ENCODE results near the gene CIZ1.

CIZ1 gene

DNA sequence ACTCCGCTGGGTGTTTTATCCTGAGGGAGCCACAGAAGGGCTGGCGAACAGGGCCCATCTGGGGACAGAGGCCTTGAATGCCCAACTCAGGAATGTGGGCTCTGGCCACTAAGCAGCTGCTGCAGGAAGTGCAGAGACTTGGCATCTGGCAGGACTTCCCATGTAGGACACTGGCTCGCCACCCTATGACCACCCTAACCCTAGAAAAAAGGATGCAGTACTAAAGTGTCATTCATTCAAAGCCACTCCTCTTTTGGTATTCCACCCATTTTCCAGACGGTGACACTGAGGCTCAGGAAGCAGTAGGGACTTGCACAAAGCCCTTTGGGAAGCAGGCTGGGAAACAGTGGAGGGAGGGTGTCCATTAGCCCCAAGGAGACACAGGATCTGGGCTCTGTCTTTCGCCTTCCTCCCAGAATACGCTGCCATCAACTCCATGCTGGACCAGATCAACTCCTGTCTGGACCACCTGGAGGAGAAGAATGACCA is 28.3 kb downstream of the CIZ1 start:
- no peak for DNase-seq (ENCODE audit: low read depth)

DNA sequence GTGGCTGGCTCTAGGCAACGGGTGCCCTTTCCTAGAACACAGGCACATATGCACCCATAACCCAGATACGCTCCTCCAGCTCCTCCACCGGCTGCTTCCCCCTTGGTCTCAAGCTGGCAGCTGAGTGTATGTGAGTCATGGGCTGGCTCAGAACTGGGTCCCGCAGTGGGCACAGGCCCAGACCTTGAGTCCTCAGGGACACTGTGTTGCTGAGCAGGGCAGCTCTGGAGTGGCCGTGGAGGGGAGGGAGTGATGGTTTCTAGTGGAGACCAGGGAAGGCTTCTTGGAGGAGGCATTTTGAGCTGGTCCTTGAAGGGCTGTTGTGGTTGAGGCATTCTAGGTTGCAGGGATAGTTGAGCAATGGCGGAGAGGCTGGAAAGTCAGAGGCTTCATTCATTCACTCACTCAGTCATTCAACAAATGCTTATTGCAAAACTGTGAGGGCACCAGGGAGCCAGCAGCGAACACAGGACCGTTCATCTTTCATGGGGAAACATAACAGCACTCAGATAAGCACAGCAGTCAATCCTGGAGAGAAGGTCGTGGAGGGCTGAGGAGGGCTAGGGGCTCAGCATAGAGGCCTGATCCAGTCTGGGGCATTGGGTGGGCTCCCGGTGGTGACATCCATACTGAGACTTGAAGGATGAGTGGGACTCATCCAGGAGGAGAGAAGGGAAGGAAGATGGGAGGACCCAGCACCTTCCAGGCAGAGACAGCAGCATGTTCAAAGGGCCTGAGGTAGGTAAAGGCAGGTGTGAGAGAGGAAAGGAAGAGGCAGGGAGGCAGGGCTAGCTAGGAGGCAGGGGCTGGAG is 29.0 kb downstream of the CIZ1 start:
- DNase-seq (ENCODE audit: low read depth): no peak

DNA sequence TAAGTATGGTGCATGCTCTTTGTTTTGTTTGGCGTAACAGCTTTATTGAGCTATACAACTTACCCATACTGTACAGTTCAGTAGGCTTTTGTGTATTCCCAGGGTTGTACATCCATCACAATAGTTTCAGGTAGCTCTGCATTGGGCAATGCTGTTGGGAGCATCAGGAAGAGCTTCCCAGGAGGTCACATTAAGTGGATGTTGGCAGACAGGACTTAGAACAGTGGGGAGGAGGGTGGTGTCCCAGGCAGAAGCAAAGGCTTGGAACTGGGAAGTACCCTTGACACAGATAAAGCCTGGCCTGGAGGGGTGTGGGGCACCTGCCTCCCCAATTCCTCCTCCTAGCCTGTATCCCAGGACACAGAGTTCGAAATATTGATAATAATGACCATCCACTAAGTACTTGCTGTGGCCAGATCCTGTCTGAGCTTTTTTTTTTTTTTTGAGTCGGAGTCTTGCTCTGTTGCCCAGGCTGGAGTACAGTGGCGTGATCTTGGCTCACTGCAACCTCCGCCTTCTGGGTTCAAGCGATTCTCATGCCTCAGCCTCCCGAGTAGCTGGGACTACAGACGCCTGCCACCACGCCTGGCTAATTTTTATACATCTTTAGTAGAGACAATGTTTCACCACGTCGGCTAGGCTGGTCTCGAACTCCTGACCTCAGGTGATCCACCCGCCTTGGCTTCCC is 30.0 kb downstream of the CIZ1 start:
- DNase-seq (ENCODE audit: low read depth): no peak

DNA sequence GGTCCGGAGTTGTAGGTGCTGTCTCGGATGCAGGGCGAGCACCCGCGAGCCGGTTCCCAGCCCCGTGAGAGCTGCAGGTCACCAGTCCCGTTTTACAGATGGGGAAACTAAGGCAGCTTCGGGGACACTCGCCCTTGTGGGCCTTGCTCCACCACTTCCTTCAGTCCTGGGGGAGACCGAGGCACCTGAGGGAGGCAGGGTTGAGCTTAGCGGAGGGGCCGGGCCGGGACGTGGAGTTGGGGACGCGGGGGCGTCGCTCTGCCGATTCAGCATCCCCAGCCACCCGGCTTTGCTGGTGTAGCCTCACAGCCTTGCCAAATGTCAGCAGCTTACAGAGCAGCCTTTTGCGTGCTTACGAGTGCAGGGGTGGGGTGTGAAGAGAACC is 30.8 kb downstream of the CIZ1 start:
- no peak for DNase-seq (ENCODE audit: low read depth)

DNA sequence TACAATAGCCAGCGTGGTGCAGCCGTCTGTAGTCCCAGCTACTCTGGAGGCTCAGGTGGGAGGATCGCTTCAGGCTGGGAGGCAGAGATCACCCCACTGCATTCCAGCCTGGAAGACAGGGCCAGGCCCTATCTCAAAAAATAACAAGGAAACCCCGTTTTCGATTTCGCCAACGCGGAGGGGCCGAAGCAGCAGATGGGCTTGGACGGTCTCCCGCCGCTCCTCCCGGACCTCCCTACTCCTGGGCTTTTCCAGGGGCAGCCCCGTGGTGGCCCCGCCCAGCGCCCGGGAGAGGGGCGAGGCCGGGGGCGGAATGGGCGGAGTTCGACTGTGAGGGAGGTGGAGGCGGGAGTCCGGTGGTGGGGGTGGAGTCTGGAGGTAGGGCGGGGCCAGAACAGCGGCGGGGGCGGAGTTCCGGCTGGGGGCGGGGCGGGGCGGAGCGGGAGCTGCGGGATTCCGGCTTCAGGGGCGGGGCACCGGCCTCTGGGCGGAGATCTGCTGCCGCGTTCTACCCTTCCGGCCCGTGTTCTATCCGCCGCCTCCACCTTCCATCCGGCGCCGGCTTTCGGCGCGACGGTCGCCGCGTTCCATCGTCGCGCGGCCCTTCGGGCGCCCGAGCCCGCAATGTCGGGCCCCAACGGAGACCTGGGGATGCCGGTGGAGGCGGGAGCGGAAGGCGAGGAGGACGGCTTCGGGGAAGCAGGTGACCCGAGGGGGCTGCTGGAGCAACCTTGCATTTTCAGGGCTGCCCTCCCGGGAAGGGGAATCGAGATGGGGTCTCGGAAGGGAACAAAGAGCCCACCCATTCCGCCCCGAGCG is 31.4 kb downstream of the CIZ1 start, which contains the start of gene BBLN:
Gene BBLN, plus strand, starts transcription at position 482 of the 819 bp plus-strand sequence. Its CDS starts 143 bp downstream, at position 625.
- peak; percentile 87 for DNase-seq (ENCODE audit: low read depth)

DNA sequence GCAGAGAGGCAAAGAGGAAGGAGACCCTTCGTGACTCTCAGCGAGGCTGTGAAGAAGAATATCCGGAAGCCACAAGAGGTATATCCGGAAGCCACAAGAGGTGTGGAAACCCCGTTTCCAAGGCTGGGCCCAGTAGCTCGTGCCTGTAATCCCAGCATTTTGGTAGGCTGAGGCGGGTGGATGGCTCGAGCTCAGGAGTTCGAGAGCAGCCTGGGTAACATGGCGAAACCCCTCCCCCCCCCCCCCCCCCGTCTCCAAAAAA is 31.9 kb downstream of the CIZ1 start:
- DNase-seq (ENCODE audit: low read depth): peak; percentile 44

DNA sequence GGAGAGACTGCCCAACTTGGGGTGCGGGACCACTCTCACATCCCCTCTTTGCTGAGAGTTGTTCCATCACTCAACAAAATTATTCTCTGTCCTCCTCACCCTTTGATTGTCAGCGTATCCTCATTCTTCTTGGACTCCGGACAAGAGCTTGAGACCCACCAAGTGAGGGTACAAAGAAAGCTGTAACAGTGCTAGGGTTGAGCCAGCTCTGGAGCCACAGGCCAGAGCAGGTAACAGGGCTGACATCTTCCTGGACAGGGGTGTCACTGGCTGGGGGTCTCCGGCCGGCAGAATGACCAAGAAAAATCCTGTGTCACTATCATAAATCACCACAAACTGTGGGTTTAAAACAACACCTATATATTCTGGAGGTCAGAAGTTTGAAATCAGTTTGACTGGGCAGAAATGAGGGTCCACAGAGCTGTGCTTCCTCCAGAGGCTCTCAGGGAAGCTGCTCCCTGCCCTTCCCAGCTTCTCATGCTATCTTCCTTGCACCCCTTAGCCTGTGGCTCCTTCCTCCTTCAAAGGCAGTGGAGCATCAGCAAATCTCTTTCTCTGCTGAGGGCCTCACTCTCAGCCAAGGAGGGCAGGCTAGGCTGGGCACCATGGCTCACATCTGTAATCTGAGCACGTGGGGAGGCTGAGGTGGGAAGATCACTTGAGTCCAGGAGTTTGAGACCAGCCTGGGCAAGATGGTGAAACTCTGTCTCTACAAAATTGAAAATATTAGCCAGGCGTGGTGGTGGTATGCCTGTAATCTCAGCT is 35.5 kb downstream of the CIZ1 start:
- DNase-seq (ENCODE audit: low read depth): no peak

DNA sequence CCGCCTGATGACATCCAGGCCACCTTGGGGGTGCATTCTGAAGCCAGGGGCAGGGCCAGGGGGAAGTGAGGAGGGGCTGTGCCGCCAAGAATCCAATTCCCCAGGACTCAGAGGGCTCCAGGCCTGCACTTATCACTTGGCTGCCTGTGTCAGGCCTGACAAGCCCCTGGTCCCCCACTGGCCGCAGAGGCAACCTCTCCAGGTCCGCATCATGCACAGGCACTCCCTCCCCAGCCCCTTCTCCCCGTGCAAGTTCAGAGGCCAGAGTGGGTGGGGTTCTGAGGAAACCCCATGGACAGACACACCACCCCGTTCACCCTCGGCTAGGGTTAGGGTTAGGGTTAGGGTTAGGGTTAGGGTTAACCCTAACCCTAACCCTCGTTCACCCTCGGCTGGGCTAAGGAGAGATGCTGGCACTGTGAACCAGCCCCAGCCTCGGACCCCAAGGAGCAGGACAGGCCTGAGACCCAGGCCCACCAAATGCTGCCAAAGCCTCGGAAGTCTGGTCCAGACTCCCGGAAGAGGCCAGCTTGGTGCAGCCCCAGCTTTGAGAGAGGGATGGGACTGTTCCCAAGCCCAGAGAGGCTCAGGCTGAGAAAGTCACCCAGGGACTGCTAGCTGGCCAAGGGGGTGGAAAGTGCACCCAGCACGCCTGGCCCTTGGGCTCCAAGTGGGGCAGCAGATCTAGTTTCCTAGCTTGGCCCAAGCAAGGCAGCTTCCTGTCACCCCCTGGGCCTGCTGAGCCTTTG is 37.3 kb downstream of the CIZ1 start:
- DNase-seq (ENCODE audit: low read depth): no peak

DNA sequence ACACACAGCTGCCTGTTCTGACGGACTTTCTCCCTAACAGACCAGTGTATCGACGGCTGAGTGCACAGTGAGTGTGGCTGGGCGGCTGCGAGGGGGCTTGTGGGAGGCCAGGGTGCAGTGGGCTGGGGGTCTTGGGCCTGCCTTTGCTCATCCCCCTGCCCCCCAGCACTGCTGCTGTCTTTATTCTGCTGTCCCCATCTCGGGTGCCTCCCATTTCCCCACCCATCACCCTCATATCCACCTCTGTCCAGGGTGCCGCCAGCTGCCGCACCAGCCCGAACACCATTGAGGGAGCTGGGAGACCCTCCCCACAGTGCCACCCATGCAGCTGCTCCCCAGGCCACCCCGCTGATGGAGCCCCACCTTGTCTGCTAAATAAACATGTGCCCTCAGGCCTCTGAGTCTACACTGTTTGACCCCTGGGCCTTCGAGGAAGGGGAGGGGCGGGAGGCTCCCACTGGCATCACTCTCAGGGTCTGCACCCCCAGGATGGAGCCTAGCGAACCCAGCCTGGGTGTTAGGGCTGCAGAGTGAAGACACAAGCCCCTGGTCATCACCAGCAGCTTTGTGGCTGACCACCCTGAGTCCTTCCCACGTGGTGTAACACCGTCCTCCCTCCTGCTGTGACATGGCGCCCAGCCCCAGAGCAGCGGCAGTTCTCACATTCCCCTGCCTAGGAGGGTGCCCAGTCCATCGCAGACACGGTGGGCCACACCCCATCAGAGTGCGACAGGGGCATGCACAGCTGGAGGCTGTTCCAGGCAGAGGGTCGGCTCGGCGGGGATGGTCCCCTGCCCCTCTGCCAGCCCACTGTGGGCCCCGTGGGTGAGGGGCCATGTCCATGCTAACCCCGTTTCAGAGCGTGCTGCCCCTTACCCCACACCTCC is 38.1 kb downstream of the CIZ1 start:
- DNase-seq (ENCODE audit: low read depth): no peak

DNA sequence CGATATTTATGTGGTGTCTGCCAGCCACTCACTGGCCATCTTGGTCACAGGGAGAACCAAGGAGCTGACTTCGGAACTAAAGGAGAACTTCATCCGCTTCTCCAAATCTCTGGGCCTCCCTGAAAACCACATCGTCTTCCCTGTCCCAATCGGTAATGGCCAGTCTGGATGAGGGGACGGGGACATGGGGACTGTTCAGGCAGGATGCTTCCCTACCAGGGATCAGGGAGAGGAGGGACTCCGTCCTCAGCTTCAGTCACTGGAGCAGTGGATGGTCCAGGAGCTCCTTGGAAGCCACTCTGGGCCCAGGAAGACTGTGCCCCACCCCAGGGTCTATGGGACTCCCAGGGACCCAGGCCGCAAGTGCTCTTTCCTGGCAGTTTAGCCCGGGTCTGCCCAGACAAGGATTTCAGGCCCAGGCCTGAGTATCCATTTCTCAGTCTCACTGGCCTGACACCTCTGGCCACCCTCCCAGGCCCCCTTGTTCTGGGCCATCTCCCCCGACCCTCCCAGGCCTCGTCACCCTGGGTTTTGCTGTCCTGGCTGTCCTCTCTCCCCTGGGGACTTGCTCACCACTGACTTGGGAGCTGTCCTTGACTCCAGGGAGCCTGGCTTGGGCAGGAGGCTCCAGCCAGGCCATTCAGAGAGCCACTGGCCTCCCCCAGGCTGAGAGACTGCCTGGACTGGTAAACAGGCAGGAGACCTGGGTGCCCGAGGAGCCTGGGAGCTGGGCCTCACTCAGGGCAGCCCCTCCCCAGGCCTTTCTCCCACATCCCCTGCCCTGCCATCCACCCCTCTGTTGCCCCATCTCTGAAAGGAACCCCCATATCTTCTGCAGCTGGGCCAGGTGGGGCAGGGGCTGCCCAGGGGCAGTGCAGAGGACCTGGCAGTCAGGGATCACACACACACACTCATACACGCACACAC is 39.0 kb downstream of the CIZ1 start:
- DNase-seq (ENCODE audit: low read depth): no peak

DNA sequence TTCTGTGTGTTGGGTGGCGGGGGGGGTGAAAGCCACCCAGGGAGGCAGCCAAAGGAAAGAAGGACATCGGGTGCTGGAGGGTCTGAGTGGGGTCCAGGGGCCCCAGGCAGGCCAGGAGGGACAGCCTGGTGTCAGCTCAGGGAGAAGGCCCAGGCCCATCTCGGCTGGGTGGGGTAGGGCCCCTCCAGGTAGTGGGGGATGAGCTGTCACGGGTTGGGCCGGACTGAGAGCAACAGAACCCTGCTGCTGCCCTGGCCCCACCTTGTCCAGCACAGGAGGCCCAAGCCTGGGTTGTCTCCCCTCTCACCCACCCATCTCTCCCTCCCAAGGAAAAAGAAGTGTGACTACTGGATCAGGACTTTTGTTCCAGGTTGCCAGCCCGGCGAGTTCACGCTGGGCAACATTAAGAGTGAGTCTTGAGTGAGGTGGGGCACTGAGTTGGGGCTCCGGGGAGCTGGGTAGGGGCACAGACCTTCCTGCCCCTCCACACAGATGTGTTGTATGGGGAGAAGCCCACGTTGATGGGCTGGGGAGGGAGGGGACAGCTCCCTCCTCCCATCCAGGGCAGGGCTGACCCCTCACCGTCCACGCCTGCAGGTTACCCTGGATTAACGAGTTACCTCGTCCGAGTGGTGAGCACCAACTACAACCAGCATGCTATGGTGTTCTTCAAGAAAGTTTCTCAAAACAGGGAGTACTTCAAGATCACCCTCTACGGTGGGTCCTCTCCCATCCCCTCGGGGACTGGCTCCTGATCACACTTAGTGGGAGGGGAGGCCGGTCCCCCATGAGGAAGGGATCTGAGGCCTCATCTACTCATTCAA is 39.9 kb downstream of the CIZ1 start:
- no peak for DNase-seq (ENCODE audit: low read depth)

DNA sequence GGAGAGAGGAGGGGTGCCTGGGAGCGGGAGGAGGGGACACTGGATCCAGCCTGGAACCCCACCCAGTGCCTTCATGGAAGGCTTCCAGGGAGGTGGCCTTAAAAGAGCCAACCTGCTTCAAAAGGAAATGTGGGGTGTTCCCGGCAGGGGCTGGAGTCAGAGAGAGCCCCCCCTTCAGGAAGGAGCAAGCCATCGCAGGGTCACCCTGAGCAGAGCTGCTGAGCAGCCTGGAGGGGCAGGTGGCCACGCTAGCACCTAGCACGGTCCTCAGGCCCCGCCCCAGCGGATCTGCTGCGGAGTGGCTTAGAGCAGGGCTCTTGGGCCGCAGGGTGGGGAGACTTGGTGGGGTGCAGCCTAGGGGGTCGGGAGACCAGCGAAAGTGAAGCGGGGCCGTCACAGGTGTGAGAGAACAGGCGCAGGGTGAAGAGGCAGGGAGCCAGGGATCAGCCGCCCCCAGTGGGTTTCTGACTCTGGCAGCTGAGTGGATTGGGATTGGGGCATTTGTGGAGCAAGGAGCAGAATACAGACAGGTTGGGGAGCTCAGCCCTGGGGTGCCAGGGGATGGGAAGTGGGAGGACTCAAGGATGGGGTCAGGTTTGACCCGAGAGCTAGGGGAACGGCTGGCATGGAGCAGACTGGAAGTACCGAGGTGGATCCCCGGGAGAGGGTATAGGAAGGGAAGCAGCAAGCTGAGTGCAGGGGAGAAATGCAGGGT is 40.6 kb downstream of the CIZ1 start:
- no peak for DNase-seq (ENCODE audit: low read depth)

DNA sequence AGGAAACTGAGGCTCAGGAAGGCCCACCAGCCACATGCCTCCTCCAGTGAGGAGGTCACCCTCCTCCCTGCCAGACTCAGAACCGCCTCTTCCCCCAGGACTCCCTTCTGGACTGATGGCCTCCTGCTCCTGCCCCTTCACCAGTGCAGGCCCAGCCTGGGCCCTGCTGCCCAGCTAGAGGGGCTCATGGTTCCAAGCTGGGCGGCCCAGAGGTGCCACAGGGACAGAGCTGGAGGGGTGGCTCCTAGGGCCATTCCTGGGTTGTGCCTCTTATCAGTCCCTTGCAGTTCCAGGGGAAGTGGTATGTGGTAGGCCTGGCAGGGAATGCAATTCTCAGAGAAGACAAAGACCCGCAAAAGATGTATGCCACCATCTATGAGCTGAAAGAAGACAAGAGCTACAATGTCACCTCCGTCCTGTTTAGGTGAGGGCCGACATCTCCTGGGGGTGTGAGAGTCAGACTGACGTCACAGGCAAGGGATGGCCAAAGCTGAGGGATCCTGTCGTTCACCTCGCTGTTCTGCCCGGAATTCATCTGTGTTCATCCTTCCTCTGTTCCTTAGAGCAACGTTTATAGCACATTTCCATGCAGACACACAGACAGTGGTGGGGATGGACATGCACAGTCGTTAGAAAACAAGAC is 41.3 kb downstream of the CIZ1 start:
- DNase-seq (ENCODE audit: low read depth): no peak

DNA sequence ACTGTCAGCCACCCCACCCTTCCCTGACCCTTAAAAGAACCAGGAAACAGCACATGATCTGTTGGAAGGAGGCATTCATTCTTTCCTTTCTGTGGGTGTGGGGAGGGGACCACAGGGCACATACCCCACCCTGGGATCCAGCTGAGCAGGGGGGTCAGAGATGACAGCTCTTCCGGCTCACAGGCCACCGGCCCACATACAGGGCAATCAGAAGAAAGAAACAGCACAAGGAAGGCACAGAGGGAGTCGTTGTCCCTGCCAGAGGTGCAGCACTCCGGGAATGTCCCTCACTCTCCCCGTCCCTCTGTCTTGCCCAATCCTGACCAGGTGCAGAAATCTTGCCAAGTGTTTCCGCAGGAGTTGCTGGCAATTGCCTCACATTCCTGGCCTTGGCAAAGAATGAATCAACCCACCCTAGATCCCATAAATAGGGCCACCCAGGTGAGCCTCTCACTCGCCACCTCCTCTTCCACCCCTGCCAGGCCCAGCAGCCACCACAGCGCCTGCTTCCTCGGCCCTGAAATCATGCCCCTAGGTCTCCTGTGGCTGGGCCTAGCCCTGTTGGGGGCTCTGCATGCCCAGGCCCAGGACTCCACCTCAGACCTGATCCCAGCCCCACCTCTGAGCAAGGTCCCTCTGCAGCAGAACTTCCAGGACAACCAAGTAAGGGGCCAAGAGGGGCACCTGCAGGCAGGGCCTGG is 42.2 kb downstream of the CIZ1 start, which contains the start of gene LCN2:
Gene LCN2, plus strand, starts transcription at position 453 of the 701 bp plus-strand sequence. Its CDS starts 73 bp downstream, at position 526.
- DNase-seq (ENCODE audit: low read depth): no peak

DNA sequence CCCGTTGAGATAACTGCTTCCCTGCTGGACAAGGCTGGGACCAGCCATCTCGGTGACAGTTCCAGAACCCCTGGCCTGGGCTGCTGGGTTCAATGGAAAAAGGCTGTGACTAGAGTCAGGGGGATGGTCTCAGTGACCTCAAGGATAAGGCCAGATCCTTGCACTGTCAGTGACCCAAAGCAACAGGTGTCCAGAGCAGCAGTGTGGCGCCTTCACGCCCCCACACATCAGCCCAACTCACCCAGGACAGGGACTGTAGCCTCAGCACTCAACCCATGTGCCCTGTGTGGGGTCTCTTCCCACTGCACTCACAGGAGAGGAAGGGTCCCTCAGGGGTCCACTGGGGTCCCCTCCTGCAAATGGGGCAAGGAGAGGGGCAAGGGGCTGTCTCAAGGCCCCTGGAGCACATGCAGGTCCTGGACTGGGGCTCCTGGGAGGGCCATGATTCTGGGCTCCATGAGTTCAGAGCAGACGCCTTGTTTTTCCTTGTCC is 42.8 kb downstream of the CIZ1 start:
- no peak for DNase-seq (ENCODE audit: low read depth)

DNA sequence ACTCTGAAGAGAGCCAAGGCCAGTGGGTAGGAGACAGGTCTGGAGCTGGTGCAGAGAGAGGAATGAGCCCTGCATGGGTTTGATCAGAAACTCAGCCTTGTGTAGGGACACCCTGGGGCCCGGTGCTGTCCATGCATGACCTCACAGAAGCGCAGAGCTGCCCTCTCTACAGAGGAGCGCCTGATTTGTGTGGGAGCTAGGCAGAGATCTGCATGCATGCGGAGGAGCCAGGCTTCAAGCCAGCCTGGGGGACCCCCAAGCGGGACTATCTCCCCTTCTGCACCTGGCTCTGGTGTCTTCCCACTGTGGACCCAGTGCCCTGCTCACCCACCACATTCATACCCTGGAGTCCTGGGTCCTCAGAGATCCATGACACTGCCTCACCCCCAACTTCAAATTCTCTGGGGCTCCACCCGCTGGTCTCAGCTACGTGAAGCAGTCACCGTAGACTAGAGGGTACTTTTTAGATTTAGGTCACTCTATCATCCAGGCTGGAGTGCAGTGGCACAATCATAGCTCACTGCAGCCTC is 44.7 kb downstream of the CIZ1 start:
- no peak for DNase-seq (ENCODE audit: low read depth)
